GM23338 (cell line): ENCODE results near the gene GSG1L.

Experiments
- EZH2 ChIP-seq: fragments of 200-600 bp; sonication (generic); IDR thresholded peaks from one replicate; pipeline ENCODE4 v1.8.0; 2017; ENCODE audit warnings: antibody characterized with exemption, mild to moderate bottlenecking, low read depth; ENCODE audit not compliant: unreplicated experiment
- EZH2phosphoT487 ChIP-seq: fragments of 200-600 bp; sonication (generic); IDR thresholded peaks from one replicate; pipeline ENCODE4 v1.8.1; 2018; ENCODE audit warnings: antibody characterized with exemption; ENCODE audit not compliant: unreplicated experiment
- NANOG ChIP-seq: IDR thresholded peaks from 2 replicates; pipeline ENCODE4 v1.6.1; 2016; ENCODE audit warnings: antibody characterized with exemption, borderline replicate concordance
- POLR2AphosphoS5 ChIP-seq: IDR thresholded peaks from 2 replicates; pipeline ENCODE4 v1.6.1; 2016; ENCODE audit warnings: antibody characterized with exemption, low read depth
- ZNF114 ChIP-seq: fragments of 250-450 bp; sonication (Bioruptor Pico); IDR thresholded peaks from 2 replicates; pipeline ENCODE4 v1.5.0; 2020; ENCODE audit warnings: mild to moderate bottlenecking, moderate library complexity
- TF ChIP-seq, protein P1 (sequence below), 2 experiments: fragments of 200-600 bp in 1 of 2; sonication (generic) in 1 of 2; conservative IDR thresholded peaks; 2 replicates each; pipeline versions ENCODE4 v1.5.1 to v1.6.1; 2016 to 2017; ENCODE audit warnings: antibody characterized with exemption in 2 of 2, low read depth in 2 of 2, mild to moderate bottlenecking in 2 of 2, moderate library complexity in 1 of 2

DNA sequence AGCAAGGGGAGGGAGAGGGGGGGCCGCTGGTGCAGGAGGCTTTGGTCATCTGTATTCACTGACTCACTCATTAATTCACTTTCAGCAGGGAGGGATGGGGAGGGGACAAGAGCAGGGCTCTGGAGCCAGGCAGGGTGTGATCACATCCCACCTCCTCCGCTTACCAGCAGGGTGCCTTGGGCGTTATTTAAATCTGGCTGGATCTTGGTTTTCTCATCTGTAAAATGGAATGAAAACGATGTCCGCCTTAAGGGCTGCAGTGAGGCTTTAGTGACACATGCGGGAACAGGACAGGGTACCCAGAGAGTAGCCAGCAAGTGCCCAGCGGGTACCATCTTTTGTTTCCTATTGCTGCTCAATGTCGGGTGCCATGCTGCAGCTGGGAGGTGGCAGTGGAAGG lies 161.0 kb downstream of the GSG1L start:
- TF ChIP-seq EZH2 (no peak), EZH2phosphoT487 (no peak), ZNF114 (CRISPR knock-in tag) (no peak), POLR2AphosphoS5 (no peak), NANOG (no peak)
- TF ChIP-seq, protein P1, sequence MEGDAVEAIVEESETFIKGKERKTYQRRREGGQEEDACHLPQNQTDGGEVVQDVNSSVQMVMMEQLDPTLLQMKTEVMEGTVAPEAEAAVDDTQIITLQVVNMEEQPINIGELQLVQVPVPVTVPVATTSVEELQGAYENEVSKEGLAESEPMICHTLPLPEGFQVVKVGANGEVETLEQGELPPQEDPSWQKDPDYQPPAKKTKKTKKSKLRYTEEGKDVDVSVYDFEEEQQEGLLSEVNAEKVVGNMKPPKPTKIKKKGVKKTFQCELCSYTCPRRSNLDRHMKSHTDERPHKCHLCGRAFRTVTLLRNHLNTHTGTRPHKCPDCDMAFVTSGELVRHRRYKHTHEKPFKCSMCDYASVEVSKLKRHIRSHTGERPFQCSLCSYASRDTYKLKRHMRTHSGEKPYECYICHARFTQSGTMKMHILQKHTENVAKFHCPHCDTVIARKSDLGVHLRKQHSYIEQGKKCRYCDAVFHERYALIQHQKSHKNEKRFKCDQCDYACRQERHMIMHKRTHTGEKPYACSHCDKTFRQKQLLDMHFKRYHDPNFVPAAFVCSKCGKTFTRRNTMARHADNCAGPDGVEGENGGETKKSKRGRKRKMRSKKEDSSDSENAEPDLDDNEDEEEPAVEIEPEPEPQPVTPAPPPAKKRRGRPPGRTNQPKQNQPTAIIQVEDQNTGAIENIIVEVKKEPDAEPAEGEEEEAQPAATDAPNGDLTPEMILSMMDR (conservative IDR thresholded peaks at IDR 0.05; ENCODE audit: low read depth in 2 of 2): no peak
